Adrenal gland (tissue), 12 donors: ENCODE results near the gene KLHL3. TPM values are rescaled to one million over a fixed set of nuclear protein-coding genes. Genes with fewer than 3 reads are reported as not detected.

Experiments
- DNase-seq, 7 donors: peaks; one replicate each; pipeline ENCODE4 v3.0.0-alpha.2; 2019 to 2020
- H3K27ac ChIP-seq, 5 donors: fragments of 200-600 bp; sonication (generic) in 4 of 5; 1 replicate in 3 of 5; 2 replicates in 2 of 5; pipeline versions ENCODE4 v1.5.1 to v1.8.0; 2016 to 2020; ENCODE audit warnings: mild to moderate bottlenecking in 1 of 5
- H3K27me3 ChIP-seq: fragments of 200-600 bp; 2 replicates; pipeline ENCODE4 v1.8.0; 2021
- H3K36me3 ChIP-seq, 2 donors: fragments of 200-600 bp; replicated peaks in 1 of 2; 1 replicate in 1 of 2; 2 replicates in 1 of 2; pipeline versions ENCODE4 v1.5.1 to v1.8.0; 2018 to 2022
- H3K4me1 ChIP-seq, 2 donors: fragments of 200-600 bp; replicated peaks in 1 of 2; 1 replicate in 1 of 2; 2 replicates in 1 of 2; pipeline versions ENCODE4 v1.5.1 to v1.8.0; 2018 to 2021
- H3K4me3 ChIP-seq, 4 donors: fragments of 200-600 bp; sonication (generic) in 3 of 4; one replicate each; pipeline ENCODE4 v1.5.1; 2016 to 2018
- H3K9me3 ChIP-seq, 3 donors: fragments of 200-600 bp; sonication (generic) in 1 of 3; replicated peaks in 1 of 3; 1 replicate in 2 of 3; 2 replicates in 1 of 3; pipeline versions ENCODE4 v1.5.1 to v1.8.0; 2016 to 2021
- POLR2A ChIP-seq, 2 donors: fragments of 450-650 bp; IDR thresholded peaks; one replicate each; pipeline ENCODE4 v1.6.1; 2017; ENCODE audit warnings: antibody characterized with exemption in 2 of 2, mild to moderate bottlenecking in 2 of 2, moderate library complexity in 1 of 2
- WGBS, 4 donors: extraction: QIAGEN DNeasy Blood & Tissue Kit in 2 of 4; methylation state at CpG; one replicate each; pipeline versions ENCODE4 v1.1.5 to v1.1.7; 2013 to 2017; 5-methylcytosine and 5-hydroxymethylcytosine counted together
- intact Hi-C, 2 donors: fragments of 100-400 bp; cut with DNase I; formaldehyde crosslinking; loops; one replicate each; pipeline versions ENCODE4 v1.14.1 to v1.15.0; 2022 to 2023
- polyA plus RNA-seq, 3 donors: library from polyadenylated mRNA; stranded (reverse); fragments of 200-250 nt in 2 of 3; fragments of 350-450 nt in 1 of 3; fragmentation: Illumina TruSeq in 1 of 3; extraction: RNeasy Lipid Tissue Mini Kit (QIAGEN cat#74804) in 1 of 3; gene quantifications; one replicate each; pipeline ENCODE4 v1.2.3, GENCODE V29; 2013 to 2014
- total RNA-seq, 9 donors: library from RNA; depleted of rRNA in 4 of 9; stranded (reverse); fragments of >200 nt in 4 of 9; fragments of 120-200 nt in 1 of 9; fragmentation: NEBNext Ultra II Directional in 1 of 9; extraction: Animal tissue kit (Norgen Biotek cat#: 25700) in 1 of 9; gene quantifications; one replicate each; pipeline versions ENCODE4 v1.1.0 to v1.2.4, GENCODE V29; 2013 to 2023
- TF ChIP-seq, protein P1 (sequence below), 6 experiments: fragments of 450-650 bp in 4 of 6; fragments of 200-600 bp in 2 of 6; sonication (generic) in 1 of 6; IDR thresholded peaks; 1 replicate in 5 of 6; 2 replicates in 1 of 6; pipeline versions ENCODE4 v1.5.1 to v1.8.0; 2016 to 2021; ENCODE audit warnings: antibody characterized with exemption in 6 of 6, mild to moderate bottlenecking in 2 of 6, moderate library complexity in 1 of 6
- donor health status: healthy with polysubstance abuse.
- donor health status: Bipolar disorder and iron deficiency.
- donor health status: DM: yes; HTN: yes; CAD: no.
- donor health status: DM: no; HTN: no; CAD: no.
- donor health status: DM: no; HTN: no; CAD: no.
- donor health status: DM: yes; HTN: yes; CAD: no.

The KLHL3 gene
- total and polyA plus RNA-seq, 12 donors, result 3.1 to 28.6 (median 13.4) TPM

DNA sequence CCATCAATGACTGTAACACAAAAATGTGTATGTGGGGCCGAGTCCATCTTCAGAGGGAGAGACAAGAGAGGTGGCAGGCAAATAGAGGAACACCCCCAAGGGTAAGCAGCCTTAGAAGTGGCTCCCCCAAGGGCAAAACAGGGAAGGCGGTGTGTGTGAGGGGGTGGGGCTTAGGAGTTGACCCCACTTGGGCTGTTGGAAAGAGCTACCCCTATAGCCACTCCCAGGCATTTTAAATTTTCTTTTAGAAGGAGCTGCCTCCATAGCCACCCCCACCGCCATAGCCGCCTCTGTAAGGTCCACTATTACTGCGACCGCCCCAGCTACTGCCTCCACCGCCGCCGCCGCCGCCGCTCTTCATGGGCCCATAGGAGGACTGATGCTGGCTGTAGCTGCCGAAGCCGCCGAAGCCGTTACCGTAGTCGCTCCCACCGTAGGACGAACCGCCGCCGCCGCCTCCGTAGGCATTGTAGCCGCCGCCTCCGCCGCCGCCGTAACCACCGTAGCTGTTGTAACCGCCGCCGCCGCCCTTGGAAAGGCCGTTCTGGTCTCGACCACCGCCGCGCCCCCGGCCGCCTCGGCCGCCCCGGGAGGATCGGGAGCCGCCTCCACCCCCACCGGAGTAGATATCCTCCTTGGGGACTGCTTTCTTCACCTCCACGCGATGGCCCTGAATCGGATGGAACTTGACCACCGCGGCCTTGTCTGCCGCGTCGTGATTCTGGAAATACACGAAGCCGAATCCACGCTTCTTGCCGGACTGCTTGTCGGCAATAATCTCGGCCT lies 17.2 kb upstream of the KLHL3 start:
- H3K4me3 ChIP-seq, result peak overlapping the region; percentile 85 to 97 (median 90)
- WGBS, 4 donors, result 1 to 2% (median 1%) methylated on average over 19 to 63 of the region's 63 CpGs
- H3K9me3 ChIP-seq, result no peaks in the 10 kb centered on the region
- TF ChIP-seq POLR2A (IDR thresholded peaks at IDR 0.05), result peak in 1 of 2 donors; percentile 18
- TF ChIP-seq, protein P1, sequence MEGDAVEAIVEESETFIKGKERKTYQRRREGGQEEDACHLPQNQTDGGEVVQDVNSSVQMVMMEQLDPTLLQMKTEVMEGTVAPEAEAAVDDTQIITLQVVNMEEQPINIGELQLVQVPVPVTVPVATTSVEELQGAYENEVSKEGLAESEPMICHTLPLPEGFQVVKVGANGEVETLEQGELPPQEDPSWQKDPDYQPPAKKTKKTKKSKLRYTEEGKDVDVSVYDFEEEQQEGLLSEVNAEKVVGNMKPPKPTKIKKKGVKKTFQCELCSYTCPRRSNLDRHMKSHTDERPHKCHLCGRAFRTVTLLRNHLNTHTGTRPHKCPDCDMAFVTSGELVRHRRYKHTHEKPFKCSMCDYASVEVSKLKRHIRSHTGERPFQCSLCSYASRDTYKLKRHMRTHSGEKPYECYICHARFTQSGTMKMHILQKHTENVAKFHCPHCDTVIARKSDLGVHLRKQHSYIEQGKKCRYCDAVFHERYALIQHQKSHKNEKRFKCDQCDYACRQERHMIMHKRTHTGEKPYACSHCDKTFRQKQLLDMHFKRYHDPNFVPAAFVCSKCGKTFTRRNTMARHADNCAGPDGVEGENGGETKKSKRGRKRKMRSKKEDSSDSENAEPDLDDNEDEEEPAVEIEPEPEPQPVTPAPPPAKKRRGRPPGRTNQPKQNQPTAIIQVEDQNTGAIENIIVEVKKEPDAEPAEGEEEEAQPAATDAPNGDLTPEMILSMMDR (IDR thresholded peaks at IDR 0.05), result peak in 1 of 6 experiments; percentile 3
- H3K27me3 ChIP-seq, result no peaks in the 10 kb centered on the region
- peaks cover 18 to 43% of the 10 kb centered on the region in 2 donors for H3K4me1 ChIP-seq
- DNase-seq, result peak; percentile 44 to 70 (median 59)
- peak overlapping the region; percentile 98 to 100 (median 100) for H3K27ac ChIP-seq
- intact Hi-C loops, result no loop called here
- H3K36me3 ChIP-seq, result no peaks in the 10 kb centered on the region

DNA sequence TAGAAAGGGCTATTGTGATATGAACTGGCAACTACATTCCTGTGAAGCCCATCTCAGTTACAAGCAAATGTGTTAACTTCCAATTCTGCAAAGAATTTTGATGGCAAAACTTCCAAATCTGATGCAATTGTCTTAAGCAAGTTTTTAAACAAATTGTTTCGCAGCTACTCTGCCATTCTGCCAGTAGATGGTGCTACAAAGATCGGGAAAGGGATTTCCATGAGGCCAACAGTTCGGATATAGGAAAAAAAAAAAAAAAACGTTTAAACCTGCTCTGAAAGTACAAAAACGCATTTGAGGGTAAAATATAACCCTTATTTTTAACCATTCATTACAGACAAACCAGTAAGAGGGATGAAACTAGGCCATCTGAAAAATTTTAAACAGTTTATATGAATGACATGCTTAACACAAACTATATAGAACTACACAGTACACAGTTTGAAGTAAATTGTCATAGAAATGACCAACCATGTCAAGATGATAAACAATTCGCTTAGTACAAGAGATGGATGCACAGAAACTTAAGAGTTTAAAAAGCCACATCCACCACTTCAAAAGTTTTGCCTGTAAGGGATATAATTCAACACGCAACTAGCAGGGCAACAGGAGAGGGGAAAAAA lies 16.1 kb upstream of the KLHL3 start:
- peak overlapping the region in 3 of 4 donors; percentile 0 to 97 (median 89) for H3K4me3 ChIP-seq
- no peaks in the 10 kb centered on the region for H3K36me3 ChIP-seq
- intact Hi-C loops, result no loop called here
- WGBS, 4 donors, result 1 to 3% (median 1%) methylated on average over 7 of the region's 7 CpGs
- no peaks in the 10 kb centered on the region for H3K9me3 ChIP-seq
- TF ChIP-seq POLR2A (IDR thresholded peaks at IDR 0.05), result peak in 1 of 2 donors; percentile 11
- TF ChIP-seq, protein P1 (IDR thresholded peaks at IDR 0.05), result peak; percentile 63 to 84 (median 70)
- H3K4me1 ChIP-seq, result peaks cover 19 to 51% of the 10 kb centered on the region in 2 donors
- H3K27me3 ChIP-seq, result no peaks in the 10 kb centered on the region
- DNase-seq, result peak; percentile 29 to 65 (median 46)
- H3K27ac ChIP-seq, result peak overlapping the region; percentile 61 to 100 (median 100)

DNA sequence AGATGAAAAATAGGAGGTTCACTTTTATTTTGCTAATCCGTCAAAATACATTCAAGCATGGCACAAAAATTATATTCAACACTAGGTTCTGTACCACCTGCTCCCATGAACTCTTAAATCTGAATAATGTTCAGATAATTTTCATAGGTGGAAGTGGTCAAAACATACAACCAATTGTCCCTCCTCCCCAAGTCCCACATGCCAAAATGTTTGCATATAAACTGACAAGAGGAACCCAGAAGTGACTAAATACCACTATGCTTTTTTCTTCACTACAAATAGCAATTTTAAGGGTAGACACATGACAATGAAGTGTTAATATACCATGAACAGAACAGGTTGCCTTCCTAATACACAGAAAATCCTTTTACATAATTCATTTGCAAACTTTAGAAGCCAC lies 14.5 kb upstream of the KLHL3 start:
- no peaks in the 10 kb centered on the region for H3K27me3 ChIP-seq
- intact Hi-C loops, result no loop called here
- peaks cover 19 to 51% of the 10 kb centered on the region in 2 donors for H3K4me1 ChIP-seq
- WGBS, 4 donors, result 73 to 81% (median 78%) methylated on average over 1 of the region's 1 CpG
- TF ChIP-seq, protein P1 (IDR thresholded peaks at IDR 0.05), result no peak
- no peak for TF ChIP-seq POLR2A (IDR thresholded peaks at IDR 0.05)
- no peak overlapping the region for H3K27ac ChIP-seq
- DNase-seq, result no peak
- no peaks in the 10 kb centered on the region for H3K36me3 ChIP-seq
- no peak overlapping the region for H3K4me3 ChIP-seq
- no peaks in the 10 kb centered on the region for H3K9me3 ChIP-seq

DNA sequence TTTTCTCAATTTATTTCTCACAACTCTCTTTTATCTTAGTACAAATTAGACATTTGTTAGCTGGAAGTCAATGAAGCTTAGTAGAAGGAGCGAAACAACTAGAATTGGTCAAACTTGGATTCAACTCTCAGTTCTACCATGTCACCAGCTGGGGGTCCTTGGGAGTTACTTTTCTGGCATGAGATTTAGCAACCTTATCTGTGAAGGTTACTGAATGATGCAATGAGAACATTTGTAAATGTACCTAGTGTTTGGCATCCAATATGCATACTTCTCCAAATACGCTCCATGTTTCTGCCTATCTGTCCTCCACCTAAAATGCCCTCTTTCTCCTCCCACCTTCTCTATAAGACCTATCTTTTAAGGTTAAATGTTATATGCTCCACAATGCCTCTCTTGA lies 12.0 kb upstream of the KLHL3 start:
- H3K4me3 ChIP-seq, result no peak overlapping the region
- H3K4me1 ChIP-seq, result peaks cover 19 to 51% of the 10 kb centered on the region in 2 donors
- H3K27ac ChIP-seq, result peak overlapping the region in 1 of 5 donors; percentile 54
- H3K27me3 ChIP-seq, result no peaks in the 10 kb centered on the region
- WGBS, 4 donors, result 46 to 61% (median 47%) methylated on average over 2 of the region's 2 CpGs
- TF ChIP-seq POLR2A (IDR thresholded peaks at IDR 0.05), result no peak
- TF ChIP-seq, protein P1 (IDR thresholded peaks at IDR 0.05), result peak in 1 of 6 experiments; percentile 16
- intact Hi-C loops, result no loop called here
- no peaks in the 10 kb centered on the region for H3K36me3 ChIP-seq
- peak in 4 of 7 donors; percentile 15 to 54 (median 40) for DNase-seq
- no peaks in the 10 kb centered on the region for H3K9me3 ChIP-seq
